Calu3 (cell line): ENCODE measurements around the gene OR4N2. TPM values are rescaled to one million over a fixed set of nuclear protein-coding genes. Genes with fewer than 3 reads are reported as not detected.
A peak's percentile ranks its signal among the peaks of the same experiment; 100 is the strongest.

Experiments
- BruUV-seq: library from RNA; stranded (reverse); fragments of 400-500 nt; replicated peaks from 2 replicates; lab custom pipeline; 2021; lab: Mats Ljungman, UMichigan
- CTCF ChIA-PET: fragments of 300-600 bp; sonication (Branson Sonifier 250); formaldehyde crosslinking; loops from one replicate; lab custom pipeline; 2022; ENCODE audit warnings: antibody characterized with exemption; lab: Charles Lee
- DNase-seq: peaks from one replicate; pipeline ENCODE4 v3.0.0; 2022
- H3K27ac Mint-ChIP-seq: one replicate; pipeline ENCODE4 v1.8.0; 2022; ENCODE audit warnings: mixed read lengths; ENCODE audit not compliant: unreplicated experiment
- H3K27me3 Mint-ChIP-seq: one replicate; pipeline ENCODE4 v1.8.0; 2022; ENCODE audit warnings: mixed read lengths; ENCODE audit not compliant: unreplicated experiment
- H3K36me3 Mint-ChIP-seq: one replicate; pipeline ENCODE4 v1.8.0; 2022; ENCODE audit warnings: mild to moderate bottlenecking, moderate library complexity, mixed read lengths; ENCODE audit not compliant: insufficient read depth, unreplicated experiment
- H3K4me1 Mint-ChIP-seq: one replicate; pipeline ENCODE4 v1.8.0; 2022; ENCODE audit warnings: mild to moderate bottlenecking, low read depth, mixed read lengths; ENCODE audit not compliant: unreplicated experiment
- H3K4me3 Mint-ChIP-seq: one replicate; pipeline ENCODE4 v1.8.0; 2022; ENCODE audit warnings: mild to moderate bottlenecking, low read depth, moderate library complexity, mixed read lengths; ENCODE audit not compliant: unreplicated experiment
- H3K9me3 Mint-ChIP-seq: one replicate; pipeline ENCODE4 v1.8.0; 2022; ENCODE audit warnings: low read depth, mixed read lengths; ENCODE audit not compliant: unreplicated experiment
- CTCF ChIP-seq: fragments of 200-600 bp; IDR thresholded peaks from one replicate; pipeline ENCODE4 v1.8.0; 2022; ENCODE audit warnings: antibody characterized with exemption; ENCODE audit not compliant: unreplicated experiment
- intact Hi-C: fragments of 100-400 bp; cut with micrococcal nuclease; formaldehyde crosslinking; loops from one replicate; pipeline ENCODE4 v1.10.0; 2022; ENCODE audit not compliant: unreplicated experiment
- total RNA-seq: library from RNA; stranded (reverse); gene quantifications from 2 replicates; pipeline ENCODE4 v1.2.3, GENCODE V29; 2022

OR4N2 gene
- total RNA-seq, 1 experiment from 2014 or later = not detected

- DNase-seq = no peak
- no peak overlapping the region for H3K4me3 Mint-ChIP-seq
- peak; percentile 32 for TF ChIP-seq CTCF
- intact Hi-C loops = loop anchor here (5.0 kb wide), 1 partner anchor 369 kb away; no protein-coding TSS in a partner anchor
- BruUV-seq = no TSS peak
- no peaks in the 10 kb centered on the region for H3K27me3 Mint-ChIP-seq
- no peaks in the 10 kb centered on the region for H3K4me1 Mint-ChIP-seq
- H3K9me3 Mint-ChIP-seq = peaks cover 2% of the 10 kb centered on the region
- no peak overlapping the region for H3K27ac Mint-ChIP-seq
- CTCF ChIA-PET = no interaction called here
- H3K36me3 Mint-ChIP-seq = no peaks in the 10 kb centered on the region
Measured at GRCh38 chr14:19878029-19878642, 74.6 kb downstream of the OR4N2 start.

Other genes starting within 250 kb of the OR4N2 start
- not detected in 2 replicates for gene OR11H2, start 89.9 kb upstream of the OR4N2 start, total RNA-seq
- gene OR4Q3, start 60.2 kb upstream of the OR4N2 start, total RNA-seq = not detected in 2 replicates
- not detected in 2 replicates for gene OR4M1, start 30.3 kb upstream of the OR4N2 start, total RNA-seq
- gene OR4K2, start 71.4 kb downstream of the OR4N2 start, total RNA-seq = not detected in 2 replicates
- not detected in 2 replicates for gene OR4K5, start 116.8 kb downstream of the OR4N2 start, total RNA-seq
- gene OR4K1, start 127.1 kb downstream of the OR4N2 start, total RNA-seq = not detected in 2 replicates
- gene OR4K15, start 171.8 kb downstream of the OR4N2 start, total RNA-seq = not detected in 2 replicates
- not detected in 2 replicates for gene OR4Q2, start 198.4 kb downstream of the OR4N2 start, total RNA-seq
- gene OR4K14, start 215.5 kb downstream of the OR4N2 start, total RNA-seq = not detected in 2 replicates
- gene OR4K13, start 232.3 kb downstream of the OR4N2 start, total RNA-seq = not detected in 2 replicates